H9 (cell line): ENCODE measurements around the gene RASA3. TPM values are rescaled to one million over a fixed set of nuclear protein-coding genes. Genes with fewer than 3 reads are reported as not detected.

Experiments used
- DNase-seq: peaks from one replicate; pipeline ENCODE4 v3.0.0-alpha.2; 2017
- H2AFZ ChIP-seq: one replicate; pipeline ENCODE4 v1.6.1; 2013; ENCODE audit warnings: mild to moderate bottlenecking, low read length, control low read depth, moderate library complexity
- H2AK5ac ChIP-seq: 2 replicates; pipeline ENCODE4 v1.6.1; 2013; ENCODE audit warnings: low read length, control low read depth, mixed read lengths; ENCODE audit not compliant: insufficient read length
- H2BK120ac ChIP-seq: one replicate; pipeline ENCODE4 v1.6.1; 2013; ENCODE audit warnings: low read depth, mild to moderate bottlenecking, low read length, control low read depth, inconsistent platforms; ENCODE audit not compliant: poor library complexity, severe bottlenecking
- H2BK12ac ChIP-seq: 2 replicates; pipeline ENCODE4 v1.6.1; 2013; ENCODE audit warnings: low read length, control low read depth, mixed read lengths, low read depth; ENCODE audit not compliant: insufficient read length
- H2BK15ac ChIP-seq: 2 replicates; pipeline ENCODE4 v1.6.1; 2013; ENCODE audit warnings: low read depth, low read length, control low read depth
- H2BK20ac ChIP-seq: one replicate; pipeline ENCODE4 v1.6.1; 2013; ENCODE audit warnings: low read depth, mild to moderate bottlenecking, low read length, control low read depth, inconsistent platforms; ENCODE audit not compliant: poor library complexity, severe bottlenecking
- H2BK5ac ChIP-seq: 2 replicates; pipeline ENCODE4 v1.6.1; 2013; ENCODE audit warnings: low read length, control low read depth, mixed read lengths; ENCODE audit not compliant: insufficient read length
- H3K14ac ChIP-seq: 2 replicates; pipeline ENCODE4 v1.6.1; 2013; ENCODE audit warnings: low read length, control low read depth; ENCODE audit not compliant: insufficient read depth
- H3K18ac ChIP-seq: 2 replicates; pipeline ENCODE4 v1.6.1; 2013; ENCODE audit warnings: low read depth, mild to moderate bottlenecking, mixed read lengths, low read length, control low read depth; ENCODE audit not compliant: insufficient read length
- H3K23ac ChIP-seq: 2 replicates; pipeline ENCODE4 v1.6.1; 2013; ENCODE audit warnings: low read length, control low read depth, mixed read lengths, low read depth; ENCODE audit not compliant: insufficient read length
- H3K23me2 ChIP-seq: 2 replicates; pipeline ENCODE4 v1.6.1; 2013; ENCODE audit warnings: low read depth, mild to moderate bottlenecking, mixed read lengths, low read length, control low read depth; ENCODE audit not compliant: insufficient read length, poor library complexity, severe bottlenecking
- H3K27ac ChIP-seq: 2 replicates; pipeline ENCODE4 v1.5.1; 2013; ENCODE audit warnings: low read length, control low read depth, mixed read lengths, low read depth; ENCODE audit not compliant: insufficient read length
- H3K27me3 ChIP-seq: 2 replicates; pipeline ENCODE4 v1.6.1; 2013; ENCODE audit warnings: low read length, control low read depth, inconsistent platforms; ENCODE audit not compliant: insufficient read depth
- H3K4ac ChIP-seq: 2 replicates; pipeline ENCODE4 v1.6.1; 2013; ENCODE audit warnings: low read depth, mild to moderate bottlenecking, control low read depth, inconsistent platforms, low read length, moderate library complexity
- H3K4me1 ChIP-seq: 2 replicates; pipeline ENCODE4 v1.6.1; 2013; ENCODE audit warnings: low read length, control low read depth, inconsistent platforms; ENCODE audit not compliant: insufficient read depth
- H3K4me2 ChIP-seq: 2 replicates; pipeline ENCODE4 v1.6.1; 2013; ENCODE audit warnings: low read length, control low read depth, mixed read lengths; ENCODE audit not compliant: insufficient read length, insufficient read depth
- H3K56ac ChIP-seq: 2 replicates; pipeline ENCODE4 v1.6.1; 2013; ENCODE audit warnings: low read depth, mild to moderate bottlenecking, mixed read lengths, low read length, control low read depth; ENCODE audit not compliant: insufficient read length
- H3K79me1 ChIP-seq: 2 replicates; pipeline ENCODE4 v1.6.1; 2013; ENCODE audit warnings: low read depth, mild to moderate bottlenecking, moderate library complexity, low read length, control low read depth, inconsistent platforms; ENCODE audit not compliant: insufficient read depth, poor library complexity, severe bottlenecking
- H3K79me2 ChIP-seq: 2 replicates; pipeline ENCODE4 v1.6.1; 2013; ENCODE audit warnings: low read length, control low read depth, inconsistent platforms; ENCODE audit not compliant: insufficient read depth
- H3K9ac ChIP-seq: 2 replicates; pipeline ENCODE4 v1.6.1; 2013; ENCODE audit warnings: low read length, control low read depth, mixed read lengths; ENCODE audit not compliant: insufficient read length; ENCODE audit errors: extremely low read depth
- H3K9me3 ChIP-seq: one replicate; pipeline ENCODE4 v1.6.1; 2013; ENCODE audit warnings: low read depth, low read length, inconsistent platforms; ENCODE audit not compliant: control insufficient read depth
- H3T11ph ChIP-seq: one replicate; pipeline ENCODE4 v1.6.1; 2013; ENCODE audit warnings: mild to moderate bottlenecking, low read length, control low read depth, inconsistent platforms
- H4K20me1 ChIP-seq: one replicate; pipeline ENCODE4 v1.6.1; 2013; ENCODE audit not compliant: control insufficient read depth, insufficient read length, insufficient read depth
- H4K5ac ChIP-seq: 2 replicates; pipeline ENCODE4 v1.6.1; 2013; ENCODE audit warnings: low read depth, mild to moderate bottlenecking, mixed read lengths, low read length, control low read depth; ENCODE audit not compliant: insufficient read length
- H4K8ac ChIP-seq: replicated peaks from 2 replicates; pipeline ENCODE4 v1.6.1; 2013; ENCODE audit warnings: low read length, control low read depth, mixed read lengths, low read depth; ENCODE audit not compliant: insufficient read length
- H4K91ac ChIP-seq: 2 replicates; pipeline ENCODE4 v1.6.1; 2013; ENCODE audit warnings: low read depth, mild to moderate bottlenecking, moderate library complexity, mixed read lengths, low read length, control low read depth; ENCODE audit not compliant: insufficient read length
- H3K27ac Mint-ChIP-seq, 3 experiments: 2 replicates in 2 of 3; 3 replicates in 1 of 3; pipeline ENCODE4 v1.8.0; 2020 to 2021; ENCODE audit warnings: mixed read lengths in 3 of 3, mild to moderate bottlenecking in 1 of 3, moderate library complexity in 1 of 3
- H3K27me3 Mint-ChIP-seq: 2 replicates; pipeline ENCODE4 v1.8.0; 2021; ENCODE audit warnings: low read depth, mild to moderate bottlenecking, moderate library complexity, mixed read lengths
- H3K36me3 Mint-ChIP-seq, 3 experiments: 2 replicates in 2 of 3; 3 replicates in 1 of 3; pipeline ENCODE4 v1.8.0; 2020 to 2021; ENCODE audit warnings: low read depth in 3 of 3, mixed read lengths in 3 of 3; ENCODE audit not compliant: insufficient read depth in 1 of 3
- H3K4me1 Mint-ChIP-seq, 2 experiments: 2 replicates each; pipeline ENCODE4 v1.8.0; 2020; ENCODE audit warnings: mixed read lengths in 2 of 2
- H3K4me3 Mint-ChIP-seq, 2 experiments: 2 replicates in 1 of 2; 3 replicates in 1 of 2; pipeline ENCODE4 v1.8.0; 2020 to 2021; ENCODE audit warnings: mild to moderate bottlenecking in 2 of 2, mixed read lengths in 2 of 2, moderate library complexity in 1 of 2
- H3K9me3 Mint-ChIP-seq, 2 experiments: 2 replicates in 1 of 2; 3 replicates in 1 of 2; pipeline ENCODE4 v1.8.0; 2020; ENCODE audit warnings: mild to moderate bottlenecking in 2 of 2, mixed read lengths in 2 of 2, moderate library complexity in 1 of 2
- WGBS: extraction: QIAGEN DNeasy Blood & Tissue Kit; methylation state at CpG from one replicate; pipeline ENCODE4 v1.1.7; 2013; ENCODE audit warnings: missing lambda C conversion rate, low lambda C conversion rate, mixed read lengths; ENCODE audit not compliant: insufficient read length; ENCODE audit errors: extremely low coverage; 5-methylcytosine and 5-hydroxymethylcytosine counted together
- total RNA-seq: library from RNA; stranded (reverse); gene quantifications from 2 replicates; pipeline ENCODE4 v1.2.1, GENCODE V29; 2021
- TF ChIP-seq, protein P1 (sequence below): fragments of 200-600 bp; sonication (generic); conservative IDR thresholded peaks from 3 replicates; pipeline ENCODE4 v1.8.0; 2021; ENCODE audit warnings: antibody characterized with exemption, mild to moderate bottlenecking

The RASA3 gene
- total RNA-seq, 1 experiment from 2014 or later = 12.3 TPM

DNA sequence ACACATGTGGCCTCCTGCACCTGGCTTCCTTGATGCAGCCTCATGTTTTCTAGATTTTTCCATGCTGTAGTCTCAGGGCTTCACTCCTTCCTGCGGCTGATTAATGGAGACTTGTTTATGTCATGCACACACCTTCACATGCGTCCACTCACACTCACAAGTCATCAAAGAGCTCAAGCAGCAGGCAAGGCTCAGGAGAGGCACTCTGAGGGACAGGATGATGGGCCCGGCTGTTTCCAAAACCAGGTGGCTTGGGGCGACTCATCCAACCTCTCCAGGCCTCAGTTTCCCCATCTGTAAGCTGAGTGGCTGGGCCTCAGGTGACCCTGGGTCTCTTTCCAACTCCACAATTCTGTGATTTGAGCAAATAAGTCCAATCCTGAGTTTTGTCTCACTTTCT, 36.9 kb downstream of the RASA3 start:
- H3K4ac ChIP-seq = no peak overlapping the region
- Mint-ChIP-seq H3K27me3 (no peaks in the 10 kb centered on the region; the same call in 1 of the 2 replicates), H3K4me1 (peaks cover 14 to 21% of the 10 kb centered on the region in 2 experiments), H3K27ac (no peak overlapping the region), H3K9me3 (peaks cover 21 to 28% of the 10 kb centered on the region in 2 experiments), H3K36me3 (peaks cover 7 to 34% (median 13%) of the 10 kb centered on the region in 3 experiments; a peak in 5 of 7 replicates), H3K4me3 (no peak overlapping the region)
- H4K20me1 ChIP-seq = no peaks in the 10 kb centered on the region
- no peak overlapping the region for H3K4me2 ChIP-seq
- H3K79me1 ChIP-seq = peaks cover 3% of the 10 kb centered on the region
- H2BK120ac ChIP-seq = no peak overlapping the region
- H3K4me1 ChIP-seq = no peaks in the 10 kb centered on the region
- no peak overlapping the region for H3K18ac ChIP-seq
- H3K23me2 ChIP-seq = no peaks in the 10 kb centered on the region
- H2AK5ac ChIP-seq = no peak overlapping the region
- no peaks in the 10 kb centered on the region for H3K27me3 ChIP-seq
- H4K5ac ChIP-seq = no peak overlapping the region
- H4K91ac ChIP-seq = no peak overlapping the region
- no CpG with 5 or more reads among the region's 4 CpGs for WGBS
- H3K9ac ChIP-seq = no peak overlapping the region
- no peak for DNase-seq
- H3T11ph ChIP-seq = no peak overlapping the region
- no peak overlapping the region for H2BK5ac ChIP-seq
- TF ChIP-seq, protein P1, sequence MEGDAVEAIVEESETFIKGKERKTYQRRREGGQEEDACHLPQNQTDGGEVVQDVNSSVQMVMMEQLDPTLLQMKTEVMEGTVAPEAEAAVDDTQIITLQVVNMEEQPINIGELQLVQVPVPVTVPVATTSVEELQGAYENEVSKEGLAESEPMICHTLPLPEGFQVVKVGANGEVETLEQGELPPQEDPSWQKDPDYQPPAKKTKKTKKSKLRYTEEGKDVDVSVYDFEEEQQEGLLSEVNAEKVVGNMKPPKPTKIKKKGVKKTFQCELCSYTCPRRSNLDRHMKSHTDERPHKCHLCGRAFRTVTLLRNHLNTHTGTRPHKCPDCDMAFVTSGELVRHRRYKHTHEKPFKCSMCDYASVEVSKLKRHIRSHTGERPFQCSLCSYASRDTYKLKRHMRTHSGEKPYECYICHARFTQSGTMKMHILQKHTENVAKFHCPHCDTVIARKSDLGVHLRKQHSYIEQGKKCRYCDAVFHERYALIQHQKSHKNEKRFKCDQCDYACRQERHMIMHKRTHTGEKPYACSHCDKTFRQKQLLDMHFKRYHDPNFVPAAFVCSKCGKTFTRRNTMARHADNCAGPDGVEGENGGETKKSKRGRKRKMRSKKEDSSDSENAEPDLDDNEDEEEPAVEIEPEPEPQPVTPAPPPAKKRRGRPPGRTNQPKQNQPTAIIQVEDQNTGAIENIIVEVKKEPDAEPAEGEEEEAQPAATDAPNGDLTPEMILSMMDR = no peak
- no peak overlapping the region for H2AFZ ChIP-seq
- no peak overlapping the region for H2BK15ac ChIP-seq
- no peak overlapping the region for H4K8ac ChIP-seq
- no peak overlapping the region for H3K23ac ChIP-seq
- H3K9me3 ChIP-seq = no peaks in the 10 kb centered on the region
- H2BK12ac ChIP-seq = no peak overlapping the region
- no peak overlapping the region for H3K56ac ChIP-seq
- H2BK20ac ChIP-seq = no peak overlapping the region
- no peaks in the 10 kb centered on the region; the same call in 1 of the 2 replicates for H3K79me2 ChIP-seq
- H3K27ac ChIP-seq = no peak overlapping the region
- H3K14ac ChIP-seq = no peak overlapping the region
